Amygdala (tissue), 56 donors: ENCODE data around the gene NUDT2.
"Not testable (repeated sequence)": the region's sequence is repeated elsewhere in the genome, so short reads cannot be mapped to it uniquely, and the experiment has no call there.

Experiments used
- DNase-seq, 56 donors: peaks; one replicate each; lab custom pipeline; 2025; lab: John Stamatoyannopoulos, UW

The NUDT2 gene

DNA sequence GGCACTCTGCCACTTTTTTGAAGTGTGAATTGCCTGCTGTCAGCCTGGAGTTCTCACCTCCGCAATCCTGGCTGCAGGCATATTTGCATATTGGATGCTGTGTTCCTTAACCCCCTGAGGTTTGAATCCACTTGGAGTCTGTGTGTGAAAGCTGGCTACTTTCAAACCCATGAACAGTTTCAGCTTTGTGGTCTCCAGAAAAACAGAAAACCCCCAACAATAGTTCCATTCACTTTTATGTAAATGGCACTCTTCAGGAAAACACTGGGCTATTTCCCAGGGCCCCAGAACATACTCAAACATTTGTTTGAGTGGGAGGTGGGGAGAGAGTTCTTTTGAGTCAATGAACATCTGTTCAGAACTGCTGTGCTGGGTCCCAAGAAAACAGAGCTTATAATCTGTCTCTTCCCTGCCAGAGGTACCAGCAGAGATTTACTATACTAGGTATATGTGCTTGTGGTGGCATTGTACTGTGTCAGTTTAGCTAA, 5.0 kb downstream of the NUDT2 start:
- DNase-seq, result peak in 45 of 56 donors; percentile 9 to 92 (median 58)

DNA sequence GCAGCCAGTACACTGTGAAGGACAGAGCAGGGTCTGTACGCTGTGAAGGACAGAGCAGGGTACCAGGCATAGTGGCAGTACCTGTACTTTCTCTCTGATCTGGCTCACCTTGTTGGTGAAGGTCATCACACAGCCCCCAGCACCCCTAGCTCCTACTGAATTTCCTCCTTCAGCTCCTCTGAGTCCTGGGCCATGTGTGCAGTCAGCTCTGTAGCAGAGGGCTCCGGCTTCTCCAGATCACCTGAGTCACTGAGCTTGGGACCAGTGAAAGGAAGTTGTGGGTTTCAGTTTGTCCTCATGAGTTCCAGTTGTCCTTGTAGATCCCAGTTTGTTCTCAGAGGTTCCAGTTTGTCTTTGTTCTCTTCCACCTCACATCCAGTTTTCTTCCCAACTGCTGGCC, 5.5 kb downstream of the NUDT2 start:
- DNase-seq, result no peak

DNA sequence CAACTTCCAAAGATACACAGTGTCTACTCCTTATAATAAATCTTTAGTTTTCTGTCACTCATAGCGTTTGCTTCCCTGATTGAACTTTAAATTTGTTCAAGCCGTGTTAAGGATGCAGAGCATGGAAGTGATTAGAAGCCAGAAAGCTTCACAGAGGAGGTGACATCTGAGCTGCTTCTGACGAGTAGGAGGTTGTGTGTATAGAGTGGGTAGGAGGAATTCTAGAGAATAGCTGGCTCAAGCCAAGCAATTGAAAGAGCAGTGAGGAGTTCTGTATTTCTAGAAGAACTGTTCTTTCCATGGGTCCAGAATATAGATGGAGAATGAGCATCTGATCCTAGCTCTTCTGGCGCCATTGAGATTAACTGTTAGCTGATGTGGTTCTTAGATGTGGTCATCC, 6.0 kb downstream of the NUDT2 start:
- DNase-seq, result no peak

DNA sequence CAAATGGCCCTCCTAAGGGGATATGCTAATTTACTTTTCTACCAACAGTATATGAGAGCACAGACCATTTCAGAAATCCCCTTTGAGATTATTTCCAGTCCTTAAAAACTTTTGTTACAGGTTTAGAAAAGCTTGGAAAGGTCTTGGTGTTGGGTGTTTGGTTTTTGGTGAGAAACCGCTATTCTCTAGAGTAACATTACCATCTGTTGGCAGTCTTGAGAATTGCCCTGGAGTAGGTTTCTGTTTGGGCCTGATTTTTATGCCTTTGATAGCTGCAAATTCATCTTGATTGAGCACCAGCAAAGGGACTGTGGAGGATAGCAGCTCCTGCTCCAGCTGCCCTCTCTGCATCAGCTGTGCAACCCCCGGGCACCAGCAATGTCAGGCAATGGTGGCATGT, 8.0 kb downstream of the NUDT2 start:
- DNase-seq, result no peak

DNA sequence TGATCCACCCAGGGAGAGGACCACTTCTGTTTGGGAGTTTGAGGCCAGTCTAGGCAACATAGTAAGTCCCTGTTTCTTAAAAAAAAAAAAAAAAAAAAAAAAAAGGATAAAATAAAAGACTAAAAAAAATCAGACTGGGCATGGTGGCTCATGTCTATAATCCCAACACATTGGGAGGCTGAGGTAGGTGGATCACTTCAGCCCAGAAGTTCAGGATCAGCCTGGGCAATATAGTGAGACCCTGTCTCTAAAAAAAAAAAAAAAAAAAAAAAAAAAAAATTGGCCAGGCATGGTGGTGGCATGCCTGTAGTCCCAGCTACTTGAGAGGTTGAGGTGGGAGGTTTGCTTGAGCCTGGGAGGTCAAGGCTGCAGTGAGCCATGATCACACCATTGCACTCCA, 8.7 kb downstream of the NUDT2 start:
- DNase-seq, result not testable (repeated sequence)

DNA sequence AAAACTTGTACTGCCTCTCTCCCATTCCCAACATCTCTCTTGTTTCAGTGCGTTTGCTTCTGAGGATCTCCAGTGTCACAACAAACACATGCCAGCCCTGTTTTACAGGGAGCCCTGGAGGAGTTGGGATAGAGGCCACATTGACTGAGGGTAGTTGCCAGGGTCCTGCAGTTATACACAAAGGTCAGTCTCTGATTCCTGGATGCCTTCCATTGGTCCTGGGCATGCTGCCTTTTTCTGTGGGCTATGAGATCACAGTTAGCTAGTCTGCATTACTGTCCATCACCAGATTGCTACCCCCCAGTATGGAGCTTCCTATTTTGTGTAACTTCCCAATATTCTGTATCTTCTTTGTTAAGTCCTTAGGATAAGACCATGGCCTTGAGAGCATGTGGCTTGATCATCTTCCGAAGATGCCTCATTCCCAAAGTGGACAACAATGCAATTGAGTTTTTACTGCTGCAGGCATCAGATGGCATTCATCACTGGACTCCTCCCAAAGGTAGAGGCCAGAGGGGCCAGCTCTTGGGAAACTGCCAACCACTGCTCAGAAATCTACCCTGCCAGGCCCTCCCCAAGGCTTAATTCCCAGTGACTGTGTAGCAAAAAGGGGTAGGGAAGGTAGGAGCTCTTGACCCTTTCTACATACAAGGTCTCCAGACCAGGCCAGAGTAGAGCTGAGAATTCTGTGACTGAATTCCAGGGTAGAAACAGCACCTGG, 9.5 kb downstream of the NUDT2 start:
- peak in 35 of 56 donors; percentile 8 to 77 (median 42) for DNase-seq

DNA sequence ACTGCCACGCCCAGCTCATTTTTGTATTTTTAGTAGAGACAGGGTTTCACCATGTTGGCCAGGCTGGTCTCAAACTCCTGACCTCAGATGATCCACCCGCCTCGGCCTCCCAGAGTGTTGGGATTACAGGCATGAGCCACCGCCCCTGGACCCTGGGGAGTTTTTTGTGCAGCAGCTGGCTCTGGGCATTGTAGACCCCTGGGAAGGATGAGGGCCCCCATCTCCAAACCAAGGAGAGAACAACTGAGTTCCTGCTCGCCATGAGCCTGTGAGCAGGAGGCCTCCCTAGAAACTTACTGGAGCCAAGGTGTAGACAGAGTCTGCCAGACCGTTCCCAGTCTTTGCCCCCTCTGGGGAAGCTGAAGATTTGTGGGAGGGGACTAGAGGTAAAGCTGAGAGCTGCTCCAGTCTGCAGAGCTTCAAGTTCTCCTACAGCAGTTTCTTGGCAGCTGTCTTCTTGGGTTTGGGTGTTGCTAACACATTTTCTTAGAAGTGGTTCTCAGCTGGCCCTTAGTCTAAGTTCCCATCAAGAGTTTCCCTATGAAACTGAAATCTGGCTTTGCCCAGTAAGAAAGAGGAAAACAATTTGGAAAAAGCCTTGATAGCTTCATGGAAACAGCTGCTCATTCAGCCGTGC, 12.4 kb downstream of the NUDT2 start:
- no peak for DNase-seq

DNA sequence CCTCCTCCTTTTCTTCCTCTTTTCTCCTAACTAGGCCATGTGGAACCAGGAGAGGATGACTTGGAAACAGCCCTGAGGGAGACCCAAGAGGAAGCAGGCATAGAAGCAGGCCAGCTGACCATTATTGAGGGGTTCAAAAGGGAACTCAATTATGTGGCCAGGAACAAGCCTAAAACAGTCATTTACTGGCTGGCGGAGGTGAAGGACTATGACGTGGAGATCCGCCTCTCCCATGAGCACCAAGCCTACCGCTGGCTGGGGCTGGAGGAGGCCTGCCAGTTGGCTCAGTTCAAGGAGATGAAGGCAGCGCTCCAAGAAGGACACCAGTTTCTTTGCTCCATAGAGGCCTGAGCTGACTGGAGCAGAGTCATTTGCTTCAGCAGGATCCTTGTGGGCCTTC, 13.7 kb downstream of the NUDT2 start:
- peak in 48 of 56 donors; percentile 13 to 87 (median 57) for DNase-seq

DNA sequence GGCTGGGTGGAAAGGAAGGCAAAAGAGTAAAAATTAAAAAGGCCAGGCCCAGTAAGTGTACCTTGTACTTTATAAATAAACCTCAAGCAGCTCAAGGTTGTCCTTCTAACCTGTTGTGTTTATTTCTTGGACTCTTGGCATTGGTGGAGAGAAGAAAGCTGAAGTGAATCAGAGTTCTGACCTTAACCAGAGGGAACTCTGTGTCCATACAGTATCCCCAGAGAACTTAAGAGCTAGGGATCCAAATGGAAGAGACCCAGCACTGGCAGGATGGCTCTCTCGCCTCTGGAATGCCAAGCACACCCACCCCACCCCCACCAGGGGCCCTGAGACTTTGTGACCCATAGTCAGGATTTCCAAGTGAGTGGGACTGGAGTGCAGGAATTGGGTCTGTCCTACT, 14.2 kb downstream of the NUDT2 start:
- DNase-seq, result no peak

DNA sequence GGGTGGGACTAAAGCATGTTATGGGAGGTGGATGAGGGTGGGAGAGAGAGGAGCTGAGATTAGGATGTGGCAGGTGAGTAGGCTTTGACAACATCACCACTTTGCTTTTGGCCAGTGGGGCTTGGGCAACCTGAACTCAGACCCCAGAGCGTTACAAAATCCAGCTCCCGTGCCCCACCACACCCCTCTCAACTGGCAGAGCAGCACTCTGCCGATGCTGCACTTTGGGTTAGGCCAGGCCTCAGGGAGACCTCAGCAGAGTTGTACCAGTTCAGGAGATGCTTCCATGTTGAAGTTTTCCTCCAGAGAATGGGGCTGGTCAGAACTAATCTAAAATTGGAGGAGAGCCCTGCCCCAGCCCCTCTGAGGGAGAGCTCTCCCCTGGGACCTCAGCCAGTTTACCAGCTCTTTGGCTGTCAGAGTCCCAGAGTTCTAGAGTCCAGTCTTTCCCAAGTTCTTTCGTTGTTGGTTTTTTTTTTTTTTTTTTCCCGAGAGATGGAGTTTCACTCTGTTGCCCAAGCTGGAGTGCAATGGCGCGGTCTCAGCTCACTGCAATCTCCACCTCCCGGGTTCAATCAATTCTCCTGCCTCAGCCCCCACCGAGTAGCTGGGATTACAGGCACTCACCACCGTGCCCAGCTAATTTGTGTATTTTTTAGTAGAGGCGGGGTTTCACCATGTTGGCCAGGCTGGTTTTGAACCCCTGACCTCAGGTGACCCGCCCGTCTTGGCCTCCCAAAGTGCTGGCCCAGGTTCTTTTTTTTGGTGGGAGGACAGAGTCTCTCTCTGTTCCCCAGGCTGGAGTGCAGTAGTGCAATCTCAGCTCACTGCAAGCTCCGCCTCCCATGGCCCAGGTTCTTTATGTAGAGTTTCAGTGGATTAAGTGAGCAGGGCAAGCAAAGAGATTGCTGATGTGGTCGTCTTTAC, 17.8 kb downstream of the NUDT2 start:
- DNase-seq, result no peak

DNA sequence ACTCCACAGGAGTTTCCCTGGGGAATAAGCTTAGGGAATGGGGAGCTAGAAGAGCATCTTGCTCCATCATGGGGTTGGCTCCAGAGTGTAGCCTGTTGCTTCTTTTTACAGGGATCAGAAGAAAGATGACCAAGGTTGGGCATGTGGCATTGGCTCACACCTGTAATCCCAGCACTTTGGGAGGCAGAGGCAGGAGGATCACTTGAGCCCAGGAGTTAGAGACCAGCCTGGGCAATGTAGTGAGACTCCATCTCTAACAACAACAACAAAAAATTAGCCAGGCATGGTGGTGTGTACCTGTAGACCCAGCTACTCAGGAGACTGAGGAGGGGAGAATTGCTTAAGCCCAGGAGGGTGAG, 18.4 kb downstream of the NUDT2 start:
- no peak for DNase-seq

DNA sequence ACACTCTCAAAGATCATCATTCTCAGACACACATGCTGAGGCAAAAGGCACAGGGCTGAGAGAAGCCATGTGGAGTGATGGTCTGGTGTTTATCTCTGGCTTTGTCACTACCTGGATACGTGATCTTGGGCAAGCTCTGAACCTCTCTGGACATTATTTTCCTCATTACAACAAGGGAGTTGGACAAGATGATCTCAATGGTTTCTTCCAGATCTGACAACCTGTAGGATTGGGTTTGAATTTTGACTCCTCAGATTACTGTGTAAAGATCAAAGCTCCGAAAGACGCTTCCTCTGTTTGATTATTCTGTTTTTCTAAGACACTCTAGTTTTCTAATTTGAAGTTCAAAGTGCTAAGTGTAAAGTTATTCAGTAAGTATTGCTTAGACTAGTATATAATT, 20.0 kb downstream of the NUDT2 start:
- no peak for DNase-seq

DNA sequence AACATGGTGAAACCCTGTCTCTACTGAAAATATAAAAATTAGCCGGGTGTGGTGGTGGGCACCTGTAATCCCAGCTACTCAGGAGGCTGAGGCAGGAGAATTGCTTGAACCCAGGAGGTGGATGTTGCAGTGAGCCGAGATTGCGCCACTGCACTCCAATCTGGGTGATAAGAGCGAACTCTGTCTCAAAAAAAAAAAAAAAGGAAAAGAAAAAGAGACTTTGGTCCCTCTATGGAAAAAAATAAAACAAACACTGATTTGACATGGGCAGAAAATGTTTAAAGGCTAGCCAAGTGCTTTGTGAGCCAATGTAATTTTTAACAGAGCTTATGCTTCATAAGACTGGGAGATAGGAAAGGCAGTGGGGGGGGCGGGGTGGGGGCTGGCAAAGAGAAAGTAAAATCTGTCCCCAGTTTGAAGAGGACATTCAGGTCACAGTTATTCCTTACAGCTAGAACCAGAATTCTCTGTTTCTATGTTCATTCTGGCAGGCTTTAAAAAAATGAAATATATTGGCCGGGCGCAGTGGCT, 22.8 kb downstream of the NUDT2 start:
- not testable (repeated sequence) for DNase-seq

DNA sequence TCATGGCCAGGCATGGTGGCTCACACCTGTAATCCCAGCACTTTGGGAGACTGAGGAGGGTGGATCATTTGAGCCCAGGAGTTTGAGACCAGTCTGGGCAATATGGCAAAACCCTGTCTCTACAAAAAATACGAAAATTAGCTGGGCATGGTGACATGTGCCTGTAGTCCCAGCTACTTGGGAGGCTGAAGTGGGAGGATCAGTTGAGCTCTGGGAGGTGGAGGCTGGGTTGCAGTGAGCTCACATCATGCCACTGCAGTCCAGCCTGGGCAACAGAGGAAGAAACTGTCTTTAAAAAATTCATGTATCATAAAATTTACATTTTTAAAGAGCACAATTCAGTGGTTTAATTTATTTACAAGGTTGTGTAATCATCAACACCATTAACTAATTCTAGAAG, 23.6 kb downstream of the NUDT2 start:
- not testable (repeated sequence) for DNase-seq

DNA sequence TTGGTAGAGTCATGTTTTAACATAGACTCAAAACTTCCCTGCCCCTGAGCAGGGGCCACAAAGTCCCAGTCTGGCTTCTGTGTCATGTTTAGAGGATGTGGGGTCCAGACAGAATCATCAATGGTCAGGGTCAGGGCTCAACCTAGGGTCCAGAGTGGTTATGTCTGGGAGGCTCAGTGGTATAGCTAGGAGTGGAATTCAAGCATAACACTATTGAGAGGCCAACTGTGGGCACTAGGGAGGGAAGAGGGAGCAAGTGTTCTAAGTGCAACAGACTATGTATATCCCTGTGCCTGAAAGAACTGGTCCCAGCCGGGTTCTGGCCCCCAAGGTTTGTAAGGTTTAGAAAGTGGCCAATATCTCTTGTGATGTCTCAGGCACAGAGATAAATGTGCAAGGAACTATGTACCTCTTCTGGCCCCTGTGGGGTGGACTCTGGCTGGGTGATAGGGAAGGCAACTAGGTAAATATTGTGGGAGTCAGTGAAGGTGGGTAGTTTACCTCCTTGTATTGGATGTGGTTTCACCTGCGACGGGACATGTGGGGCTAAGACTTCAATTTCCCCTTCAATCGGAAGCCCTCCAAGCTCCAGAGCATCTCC, 33.3 kb downstream of the NUDT2 start:
- DNase-seq, result no peak

DNA sequence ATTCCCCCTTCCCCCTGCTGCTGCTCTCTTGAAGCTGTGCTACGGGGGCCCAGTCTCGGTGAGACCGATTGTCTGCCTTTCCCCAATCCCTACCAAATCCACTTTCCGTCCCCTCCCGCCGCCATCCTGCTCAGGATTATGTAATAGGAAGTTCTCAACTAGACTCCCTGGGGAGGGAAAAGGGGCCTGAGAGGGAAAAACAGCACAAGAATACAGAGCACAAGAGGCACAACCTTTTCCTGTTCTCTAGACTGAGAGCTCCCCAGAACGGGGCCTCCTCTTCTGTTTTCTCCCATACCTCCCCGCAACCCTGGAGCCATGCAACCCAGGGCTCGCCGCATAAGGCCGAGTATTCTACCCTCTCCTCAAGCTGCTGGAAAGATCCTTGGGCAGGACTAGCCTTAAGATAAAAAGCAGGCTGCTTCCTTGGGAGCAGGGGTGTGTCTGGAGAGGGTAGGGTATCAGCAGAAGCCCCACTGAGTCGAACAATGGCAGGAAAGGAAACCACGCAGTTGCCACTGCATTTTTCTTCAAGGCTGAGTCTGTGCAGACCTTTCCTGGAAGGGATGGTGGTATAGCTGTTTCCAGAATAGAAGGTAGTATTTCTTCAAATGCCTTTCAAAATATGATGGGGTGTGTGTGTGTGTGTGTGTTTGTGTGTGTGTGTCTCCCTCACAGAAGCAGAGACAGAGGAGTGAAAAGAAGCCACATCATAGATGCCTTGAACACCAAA, 34.4 kb downstream of the NUDT2 start:
- DNase-seq, result no peak

DNA sequence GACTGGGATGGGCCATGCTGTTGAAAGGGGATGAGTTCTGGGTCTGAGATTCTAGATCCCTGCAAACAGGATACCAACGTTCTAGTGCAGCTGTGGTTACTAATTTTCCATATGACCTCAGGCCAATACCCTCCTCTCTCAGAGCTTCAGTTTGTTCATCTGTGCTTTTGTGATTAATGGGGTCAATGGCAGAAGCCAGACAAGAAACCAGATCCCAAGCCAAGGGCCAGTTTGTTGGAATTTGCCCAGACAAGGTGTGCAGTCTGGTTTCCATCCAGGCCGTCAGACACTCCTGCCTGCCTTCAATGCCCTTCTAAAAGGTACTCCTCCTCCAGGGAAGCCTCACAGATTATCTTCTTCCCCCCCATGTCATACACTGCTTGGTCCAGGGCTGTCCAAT, 35.9 kb downstream of the NUDT2 start:
- no peak for DNase-seq

DNA sequence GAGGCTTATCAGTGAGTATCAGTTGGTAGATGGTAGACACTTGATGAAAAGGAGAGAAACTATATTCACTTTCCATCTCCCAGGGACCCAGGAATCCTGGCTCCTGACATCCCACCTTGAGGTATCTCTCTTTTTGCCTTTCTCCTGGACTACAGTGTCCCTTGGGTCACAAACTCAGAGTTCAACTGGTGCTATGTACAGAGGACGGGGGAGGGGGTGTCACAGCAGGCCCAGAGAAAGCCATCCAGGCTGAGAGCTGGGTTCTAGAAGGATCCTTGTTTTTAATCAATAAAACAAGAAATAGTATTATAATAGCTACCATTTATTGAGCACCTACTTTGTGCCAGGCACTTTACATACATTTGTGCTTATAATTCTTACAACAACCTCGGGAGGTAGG, 37.0 kb downstream of the NUDT2 start:
- no peak for DNase-seq

DNA sequence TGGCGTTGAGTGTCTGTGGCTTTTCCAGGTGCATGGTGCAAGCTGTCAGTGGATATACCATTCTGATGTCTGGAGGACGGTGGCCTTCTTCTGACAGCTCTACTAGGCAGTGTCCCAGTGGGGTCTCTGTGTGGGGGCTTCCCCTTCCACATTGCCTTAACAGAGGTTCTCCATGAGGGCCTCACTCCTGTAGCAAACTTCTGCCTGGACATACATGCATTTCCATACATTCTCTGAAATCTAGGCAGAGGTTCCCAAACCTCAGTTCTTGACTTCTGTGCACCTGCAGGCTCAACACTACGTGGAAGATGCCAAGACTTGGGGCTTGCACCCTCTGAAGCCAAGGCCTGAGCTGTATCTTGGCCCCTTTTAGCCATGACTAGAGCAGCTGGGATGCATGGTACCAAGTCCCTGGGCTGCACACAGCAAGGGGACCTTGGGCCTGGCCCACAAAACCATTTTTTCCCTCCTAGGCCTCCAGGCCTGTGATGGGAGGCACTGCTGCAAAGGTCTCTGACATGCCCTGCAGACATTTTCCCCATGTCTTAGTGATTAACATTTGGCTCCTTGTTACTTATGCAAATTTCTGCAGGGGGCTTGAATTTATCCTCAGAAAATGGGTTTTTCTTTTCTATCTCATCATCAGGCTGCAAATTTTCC, 38.5 kb downstream of the NUDT2 start:
- not testable (repeated sequence) for DNase-seq
